Measurements from ENCODE around the gene INTS1.
"Not testable (repeated sequence)": the region's sequence is repeated elsewhere in the genome, so short reads cannot be mapped to it uniquely, and the experiment has no call there.

DNA sequence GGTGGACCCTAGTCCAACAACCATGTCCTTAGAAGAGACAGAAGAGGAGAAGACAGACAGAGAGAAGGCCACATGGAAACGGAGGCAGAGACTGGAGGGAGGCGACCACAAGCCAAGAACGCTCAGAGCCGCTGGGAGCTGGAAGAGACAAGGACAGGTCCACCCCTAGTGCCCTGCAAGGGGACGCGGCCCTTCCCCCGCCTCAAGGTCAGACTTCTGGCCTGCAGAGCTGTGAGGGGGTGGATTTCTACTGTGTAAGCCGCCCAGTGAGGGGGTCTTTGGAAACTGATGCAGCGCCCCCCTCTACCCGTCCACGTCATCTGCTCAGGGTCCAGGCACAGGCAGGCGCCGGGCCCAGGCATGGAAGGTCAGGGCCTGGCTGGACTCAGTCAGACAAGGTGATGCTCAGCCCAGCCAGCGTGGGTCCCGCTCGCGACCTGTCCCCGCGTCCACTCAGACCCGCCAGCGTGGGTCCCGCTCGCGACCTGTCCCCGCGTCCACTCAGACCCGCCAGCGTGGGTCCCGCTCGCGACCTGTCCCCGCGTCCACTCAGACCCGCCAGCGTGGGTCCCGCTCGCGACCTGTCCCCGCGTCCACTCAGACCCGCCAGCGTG lies 60.5 kb downstream of the INTS1 start:
- not testable (repeated sequence) for TF ChIP-seq CTCF, EP300 (IDR thresholded peaks at IDR 0.05)
